ENCODE results near the gene MIOX.

MIOX gene

DNA sequence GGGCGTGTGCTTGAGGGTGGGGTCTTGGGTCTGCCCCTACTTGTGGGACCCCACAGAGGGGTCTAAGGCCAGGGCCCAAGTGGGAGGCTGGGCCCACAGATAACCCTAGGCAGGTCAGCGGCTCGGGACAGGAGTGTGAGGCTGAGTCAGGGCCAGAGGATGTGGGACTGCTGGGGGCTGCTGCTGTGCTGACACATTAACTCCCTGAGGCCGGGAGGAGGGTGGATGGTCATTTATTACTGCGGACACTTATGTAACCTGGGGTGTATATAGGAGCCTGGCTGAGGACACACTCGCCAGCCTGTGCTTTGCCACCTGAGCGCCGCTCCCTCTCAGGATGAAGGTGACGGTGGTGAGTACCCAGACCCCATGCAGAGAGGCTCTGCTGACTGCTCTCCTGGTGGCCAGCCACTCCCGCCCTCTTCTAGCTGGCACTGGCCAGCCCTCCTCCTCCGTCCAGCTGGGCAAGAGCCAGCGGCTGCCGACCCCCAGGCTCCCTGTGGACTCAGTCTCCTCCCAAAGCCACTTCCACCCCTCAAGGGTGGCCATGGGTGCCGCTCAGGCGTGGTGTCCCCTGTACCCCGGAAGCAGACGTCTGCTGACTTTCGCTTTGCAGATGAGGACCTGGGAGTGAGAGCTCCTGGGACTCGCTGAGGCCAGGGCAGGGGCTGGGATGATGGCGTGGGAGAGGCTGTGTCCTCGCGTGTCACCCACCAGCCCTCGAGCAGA lies at the start of gene MIOX:
Gene MIOX (plus strand): TSS at position 299 of the 729 bp plus-strand sequence. CDS start 39 bp downstream, at position 338.
- DNase-seq, result no peak

GRCh38 chr22:50437511-50438304 lies 49.0 kb upstream of the MIOX start:
- DNase-seq, result no peak

- no peak for DNase-seq
Measured at GRCh38 chr22:50438305-50439275, 48.1 kb upstream of the MIOX start.

- no peak for DNase-seq
Measured at GRCh38 chr22:50439314-50439870, 47.3 kb upstream of the MIOX start.

DNA sequence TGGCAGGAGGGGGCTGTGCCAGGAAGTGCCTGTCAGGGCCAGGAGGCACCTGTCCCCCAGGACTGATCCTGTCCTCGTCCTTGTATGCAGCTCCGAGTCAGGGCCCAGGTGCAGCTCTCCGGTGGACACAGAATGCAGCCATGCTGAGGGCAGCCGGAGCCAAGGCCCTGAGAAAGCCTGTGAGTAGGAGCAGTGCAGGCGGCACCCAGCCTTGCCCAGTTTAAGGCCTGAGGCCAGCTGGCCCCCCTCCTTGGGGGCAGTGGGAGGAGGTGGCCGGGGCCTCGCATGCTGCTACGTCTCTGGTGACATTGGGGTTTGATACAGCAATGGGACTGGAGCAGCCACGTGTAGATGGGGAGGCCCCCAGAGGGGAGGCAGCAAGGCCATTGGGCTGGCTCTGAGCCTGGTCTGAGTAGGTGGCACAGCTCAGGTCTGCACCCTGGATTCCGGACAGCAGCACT lies 46.8 kb upstream of the MIOX start:
- no peak for DNase-seq

GRCh38 chr22:50440544-50441249 lies 46.0 kb upstream of the MIOX start:
- no peak for DNase-seq

DNA sequence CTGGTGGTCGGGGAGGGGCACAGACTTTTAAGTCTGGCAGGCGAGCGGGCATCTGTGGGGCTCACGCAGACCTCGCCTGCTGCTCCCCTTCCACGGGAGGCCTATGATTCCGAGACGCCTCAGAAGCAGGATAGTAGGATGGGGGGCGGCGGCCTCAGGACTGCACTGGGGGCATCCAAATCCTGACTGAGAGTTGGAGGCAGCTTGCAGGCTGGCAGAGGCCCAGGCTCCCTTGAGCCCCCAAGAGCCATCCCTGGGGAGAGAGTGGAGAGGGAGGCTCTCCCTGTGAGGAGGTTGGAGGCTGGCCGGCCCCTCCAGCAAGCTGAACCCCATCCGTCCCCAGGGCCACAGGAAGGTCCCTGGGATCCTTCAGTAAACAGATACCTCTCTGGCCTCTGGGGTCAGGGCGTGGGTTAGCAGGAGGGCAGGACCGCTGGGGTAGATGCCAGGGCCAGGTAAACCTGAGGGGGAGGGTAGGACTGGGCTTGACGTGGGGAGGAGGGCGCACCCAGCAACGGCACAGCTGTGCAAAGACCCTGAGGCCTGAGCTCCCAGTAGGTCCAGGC lies 45.1 kb upstream of the MIOX start:
- DNase-seq, result no peak

- no peak for DNase-seq
Measured at GRCh38 chr22:50443197-50443596, 43.5 kb upstream of the MIOX start.

- no peak for DNase-seq
Measured at GRCh38 chr22:50443801-50444625, 42.6 kb upstream of the MIOX start.

DNA sequence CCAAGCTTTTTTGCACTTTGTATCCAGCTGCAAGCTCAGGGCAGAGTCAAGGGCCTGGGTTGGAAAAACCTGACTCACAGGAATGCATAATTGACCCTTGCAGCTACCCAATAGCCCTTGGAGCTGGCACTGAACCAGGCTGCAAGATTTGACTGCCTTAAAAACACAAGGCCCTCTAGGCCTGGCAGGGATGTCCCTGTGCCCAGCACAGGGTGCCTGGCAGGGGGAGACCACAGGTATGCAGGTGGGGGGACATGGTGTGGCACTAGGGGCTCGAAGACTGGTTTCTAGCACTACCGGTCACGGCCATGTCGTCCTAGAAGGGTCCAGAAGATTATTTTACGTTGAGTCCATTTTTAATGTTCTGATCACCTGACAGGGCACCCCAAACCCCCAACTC lies 42.0 kb upstream of the MIOX start:
- no peak for DNase-seq

DNA sequence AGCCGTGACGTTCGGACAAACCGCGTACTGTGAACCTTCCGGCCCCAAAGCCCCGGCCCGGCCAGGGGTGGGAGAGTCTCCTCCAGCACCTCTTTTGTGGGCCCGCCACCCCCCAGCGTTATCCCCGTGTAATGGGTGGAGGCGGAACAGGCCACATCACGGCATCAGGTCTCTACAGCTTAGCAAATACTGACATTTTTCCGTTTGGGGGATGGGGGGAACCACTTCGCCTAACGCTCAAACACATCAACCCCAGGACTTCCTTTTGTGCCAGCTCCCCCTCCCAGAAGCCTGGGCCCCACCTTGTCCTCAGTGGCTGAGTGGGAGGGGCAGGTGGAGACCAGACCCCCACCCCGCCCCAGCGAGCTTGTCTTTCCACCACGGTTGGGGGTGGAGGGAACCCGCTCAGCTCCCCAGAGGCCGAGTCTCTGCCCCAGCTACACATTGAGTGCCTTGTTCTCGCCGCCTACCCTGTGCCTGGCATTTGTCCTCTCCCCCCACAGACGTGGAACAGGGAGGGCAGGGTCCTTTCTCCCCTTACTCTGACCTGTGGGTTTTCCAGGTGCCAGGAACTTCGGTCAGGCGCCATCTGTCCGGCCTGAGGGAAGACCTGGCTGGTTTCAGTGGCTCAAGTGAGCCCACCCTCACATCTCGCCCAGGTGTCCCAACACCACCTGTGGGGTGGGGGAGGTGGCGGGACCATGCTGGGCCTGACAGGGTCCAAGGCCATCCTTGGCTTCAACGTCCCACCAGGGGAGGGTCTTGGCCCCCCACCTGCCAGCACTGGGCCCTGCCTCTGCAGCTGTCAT lies 41.4 kb upstream of the MIOX start:
- no peak for DNase-seq

DNA sequence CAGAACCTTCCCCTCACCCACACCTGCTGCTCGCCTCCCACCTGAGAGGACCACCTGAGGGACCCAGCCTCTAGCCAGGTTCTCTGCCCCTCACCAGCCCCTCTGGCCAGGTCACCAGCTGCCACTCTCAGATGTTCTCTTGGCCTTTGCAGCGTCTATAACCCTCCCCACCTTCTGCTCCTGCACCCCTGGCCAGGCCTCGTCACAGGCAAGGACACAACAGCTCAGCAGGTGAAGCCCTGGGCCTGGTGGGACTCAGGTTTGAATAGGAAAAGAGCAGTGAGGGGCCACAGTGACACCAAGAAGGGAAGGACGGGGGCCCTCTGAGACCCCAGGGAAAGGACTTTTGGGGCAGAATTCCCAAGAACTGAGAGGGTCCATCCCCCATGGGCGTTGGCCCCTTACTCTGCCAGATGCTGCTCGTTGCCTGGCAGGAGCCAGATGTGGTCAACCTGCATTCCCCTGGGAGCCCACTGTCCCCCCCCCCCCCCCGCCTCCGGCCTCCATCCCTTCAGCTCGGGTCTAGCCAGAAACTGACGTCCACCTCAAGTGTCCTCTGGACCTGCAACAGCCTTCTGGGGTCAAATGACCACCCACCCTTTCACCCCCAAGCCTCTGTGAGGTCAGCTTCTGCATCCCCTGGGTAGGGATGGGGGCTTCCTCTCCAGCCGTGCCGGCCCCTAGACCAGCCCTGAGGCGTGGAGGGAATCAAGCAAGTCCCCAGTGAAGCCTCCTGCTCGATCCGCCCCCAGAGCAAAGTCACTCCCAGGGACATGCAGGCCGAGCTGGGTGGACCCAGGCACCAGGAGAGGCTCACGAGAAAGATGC lies 40.6 kb upstream of the MIOX start:
- no peak for DNase-seq

DNA sequence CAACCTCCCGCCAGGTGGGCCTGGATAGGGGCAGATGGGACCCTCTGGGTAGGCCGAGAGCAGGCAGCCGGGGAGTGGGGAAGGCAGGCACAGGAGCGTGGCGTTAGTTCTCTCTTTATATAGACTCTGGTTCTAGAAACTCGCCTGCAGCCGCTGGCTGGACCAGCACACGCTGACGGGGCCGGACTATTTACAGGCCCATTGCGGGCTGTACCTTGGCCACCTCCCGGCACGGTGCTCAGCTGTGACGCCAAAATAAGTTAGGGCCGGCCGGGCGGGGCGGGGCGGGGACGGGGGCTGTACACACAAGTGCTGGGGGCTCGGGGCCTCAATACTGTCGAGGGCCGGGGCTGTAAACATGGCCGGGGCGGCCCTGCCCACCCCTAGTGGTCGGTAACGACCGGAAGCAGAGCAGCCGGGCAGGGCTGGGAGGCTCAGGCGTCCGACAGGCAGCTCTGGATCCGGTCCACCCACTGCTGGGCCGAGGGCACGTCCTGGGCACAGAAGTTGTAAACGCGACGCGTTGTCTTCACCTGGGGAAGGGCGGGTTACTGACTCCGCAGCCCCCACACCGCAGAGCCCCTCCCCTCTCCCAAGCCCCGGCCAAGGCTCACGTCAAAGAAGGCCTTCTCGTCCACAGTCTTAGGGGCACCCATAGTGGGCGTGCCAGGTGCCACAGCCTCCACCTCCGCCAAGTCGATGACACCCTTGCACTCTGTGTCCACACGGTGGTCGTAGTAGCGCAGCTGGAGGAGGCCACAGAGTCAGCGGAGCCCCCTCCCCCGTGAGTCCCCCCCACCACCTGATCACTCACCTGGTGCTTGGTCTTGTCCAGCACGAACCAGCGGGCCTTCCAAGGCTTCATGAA lies 39.7 kb upstream of the MIOX start:
- no peak for DNase-seq

- DNase-seq, result no peak
Measured at GRCh38 chr22:50447576-50448551, 38.8 kb upstream of the MIOX start.

DNA sequence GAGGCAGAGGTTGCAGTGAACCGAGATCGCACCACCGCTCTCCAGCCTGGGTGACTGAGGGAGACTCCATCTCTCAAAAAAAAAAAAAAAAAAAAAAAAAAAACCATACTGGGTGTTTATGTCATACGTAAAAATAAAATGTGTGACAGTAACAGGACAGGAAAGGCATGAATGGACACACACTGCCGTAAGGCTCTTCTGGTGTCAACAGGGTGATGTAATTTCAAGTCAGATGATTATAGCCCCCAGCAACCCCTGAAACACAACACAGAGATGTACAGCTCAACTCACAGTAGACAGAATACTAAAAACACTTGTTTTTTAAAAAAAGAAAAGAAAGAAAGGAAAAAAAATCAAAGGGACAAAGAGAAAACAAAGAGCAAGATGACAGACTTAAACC lies 34.0 kb upstream of the MIOX start:
- DNase-seq, result no peak

DNA sequence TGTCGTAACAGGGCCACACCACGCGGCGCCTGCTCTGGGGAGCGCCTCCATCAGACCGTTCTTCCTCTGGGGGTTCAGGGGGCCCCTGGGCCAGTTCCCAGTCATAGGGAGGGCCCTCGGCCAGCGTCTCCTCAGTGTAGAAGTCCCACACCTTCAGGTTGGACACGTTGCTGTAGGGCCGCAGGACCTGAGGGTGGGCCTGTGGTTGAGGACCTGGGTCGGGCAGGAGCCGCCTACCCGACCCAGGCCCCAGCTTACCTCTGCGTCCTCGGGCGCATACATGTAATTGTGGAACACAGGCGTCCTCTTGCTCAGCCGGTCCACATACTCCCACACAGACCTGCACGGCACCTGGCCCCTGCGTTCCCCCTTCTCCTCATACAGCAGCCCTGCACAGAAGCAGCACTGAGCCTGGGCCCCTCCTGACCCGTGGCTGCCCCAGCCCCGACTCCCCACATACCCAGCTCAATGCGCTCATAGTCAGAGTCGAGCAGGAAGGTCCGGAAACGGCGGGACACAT lies 32.0 kb upstream of the MIOX start:
- DNase-seq, result no peak

Measured in activated CD8-positive, alpha-beta memory T cell treated with anti-CD3 and anti-CD28 coated beads, Interleukin-2, amount 50 U/mL, for 48 hours (primary cell).